ENCODE results near the gene APOC3. TPM values are rescaled to one million over a fixed set of nuclear protein-coding genes. Genes with fewer than 3 reads are reported as not detected.

Gene APOC3
- polyA plus RNA-seq, 1 donor (not counting 4 experiments of a cell fraction or from before 2014, with no cell fraction given): not detected

DNA sequence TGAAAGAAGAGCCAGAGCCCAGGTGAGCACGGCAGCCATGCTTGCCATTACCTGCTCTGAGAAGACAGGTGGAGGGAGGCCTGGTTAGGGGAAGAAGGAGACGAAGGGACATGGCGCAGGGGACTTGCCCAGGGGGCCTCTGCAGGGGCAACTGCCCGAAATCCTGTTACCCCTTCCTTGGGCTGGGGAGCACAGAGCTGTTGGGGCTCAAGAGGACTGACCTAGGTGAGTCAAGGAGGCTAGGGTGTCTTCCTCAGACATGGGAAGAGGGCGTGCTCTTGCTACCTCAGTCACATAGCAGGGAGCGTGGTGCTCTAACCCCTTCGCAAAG is 37.9 kb upstream of the APOC3 start, which contains the start of gene APOA5:
APOA5 (minus strand) TSS at position 67 of the 331 bp plus-strand sequence; CDS start at position 48, 19 bp downstream.
- Histone ChIP-seq H4K20me1 (ENCODE audit: control insufficient read depth, extremely low read depth, insufficient read depth, low read length) (no peaks in the 10 kb centered on the region), H3K4me3 (ENCODE audit: control insufficient read depth in 2 of 3, extremely low read depth in 1 of 3, insufficient read depth in 2 of 3, low read depth in 1 of 3, low read length in 3 of 3) (no peak within 1 kb of the TSS), H3K27ac (ENCODE audit: control insufficient read depth, insufficient read depth, low read length) (no peak within 1 kb of the TSS), H3K9me1 (ENCODE audit: control insufficient read depth, extremely low read depth, insufficient read depth, low read length) (no peaks in the 10 kb centered on the region), H3K27me3 (ENCODE audit: control insufficient read depth, extremely low read depth, insufficient read depth, low read length) (no peaks in the 10 kb centered on the region), H3K9me3 (ENCODE audit: control insufficient read depth, low read depth, low read length) (no peaks in the 10 kb centered on the region), H3K79me2 (ENCODE audit: control insufficient read depth, insufficient read depth, low read length) (peaks cover 9% of the 10 kb centered on the region), H3K36me3 (ENCODE audit: control insufficient read depth in 2 of 2, extremely low read depth in 1 of 2, insufficient read depth in 2 of 2, low read length in 2 of 2) (peaks cover 0 to 2% of the 10 kb centered on the region in 2 experiments), H3K4me2 (ENCODE audit: control insufficient read depth, extremely low read depth, insufficient read depth, low read depth, low read length) (no peak within 1 kb of the TSS), H2AFZ (ENCODE audit: control insufficient read depth, low read length) (peak within 1 kb of the TSS; percentile 47), H3K4me1 (ENCODE audit: control insufficient read depth, extremely low read depth, insufficient read depth, low read length) (peaks cover 22% of the 10 kb centered on the region), H3K9ac (ENCODE audit: control insufficient read depth, extremely low read depth, insufficient read depth, low read length) (no peak within 1 kb of the TSS)
- no peak for DNase-seq (ENCODE audit: low read depth, low spot score)
- FAIRE-seq: no peak
- no peak for TF ChIP-seq EZH2 (IDR thresholded peaks at IDR 0.05; ENCODE audit: low read length)
- TF ChIP-seq, protein P1, sequence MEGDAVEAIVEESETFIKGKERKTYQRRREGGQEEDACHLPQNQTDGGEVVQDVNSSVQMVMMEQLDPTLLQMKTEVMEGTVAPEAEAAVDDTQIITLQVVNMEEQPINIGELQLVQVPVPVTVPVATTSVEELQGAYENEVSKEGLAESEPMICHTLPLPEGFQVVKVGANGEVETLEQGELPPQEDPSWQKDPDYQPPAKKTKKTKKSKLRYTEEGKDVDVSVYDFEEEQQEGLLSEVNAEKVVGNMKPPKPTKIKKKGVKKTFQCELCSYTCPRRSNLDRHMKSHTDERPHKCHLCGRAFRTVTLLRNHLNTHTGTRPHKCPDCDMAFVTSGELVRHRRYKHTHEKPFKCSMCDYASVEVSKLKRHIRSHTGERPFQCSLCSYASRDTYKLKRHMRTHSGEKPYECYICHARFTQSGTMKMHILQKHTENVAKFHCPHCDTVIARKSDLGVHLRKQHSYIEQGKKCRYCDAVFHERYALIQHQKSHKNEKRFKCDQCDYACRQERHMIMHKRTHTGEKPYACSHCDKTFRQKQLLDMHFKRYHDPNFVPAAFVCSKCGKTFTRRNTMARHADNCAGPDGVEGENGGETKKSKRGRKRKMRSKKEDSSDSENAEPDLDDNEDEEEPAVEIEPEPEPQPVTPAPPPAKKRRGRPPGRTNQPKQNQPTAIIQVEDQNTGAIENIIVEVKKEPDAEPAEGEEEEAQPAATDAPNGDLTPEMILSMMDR (optimal IDR thresholded peaks at IDR 0.05 in 1 of 3, IDR thresholded peaks at IDR 0.05 in 1 of 3, conservative IDR thresholded peaks at IDR 0.05 in 1 of 3; ENCODE audit: extremely low read depth in 1 of 3, insufficient read depth in 2 of 3, low read length in 3 of 3): no peak
- dilution Hi-C loops (cut with MboI; ENCODE audit: extremely low pct_ligation_motif_present, low sequenced_read_pairs): no loop called here

- Histone ChIP-seq H3K4me1 (ENCODE audit: control insufficient read depth, extremely low read depth, insufficient read depth, low read length) (peaks cover 19% of the 10 kb centered on the region), H4K20me1 (ENCODE audit: control insufficient read depth, extremely low read depth, insufficient read depth, low read length) (no peaks in the 10 kb centered on the region), H3K36me3 (ENCODE audit: control insufficient read depth in 2 of 2, extremely low read depth in 1 of 2, insufficient read depth in 2 of 2, low read length in 2 of 2) (no peaks in the 10 kb centered on the region), H3K9me3 (ENCODE audit: control insufficient read depth, low read depth, low read length) (no peaks in the 10 kb centered on the region), H3K9ac (ENCODE audit: control insufficient read depth, extremely low read depth, insufficient read depth, low read length) (no peak overlapping the region), H3K4me2 (ENCODE audit: control insufficient read depth, extremely low read depth, insufficient read depth, low read depth, low read length) (no peak overlapping the region), H3K4me3 (ENCODE audit: control insufficient read depth in 2 of 3, extremely low read depth in 1 of 3, insufficient read depth in 2 of 3, low read depth in 1 of 3, low read length in 3 of 3) (no peak overlapping the region), H3K27ac (ENCODE audit: control insufficient read depth, insufficient read depth, low read length) (no peak overlapping the region), H3K9me1 (ENCODE audit: control insufficient read depth, extremely low read depth, insufficient read depth, low read length) (no peaks in the 10 kb centered on the region), H3K79me2 (ENCODE audit: control insufficient read depth, insufficient read depth, low read length) (peaks cover 4% of the 10 kb centered on the region), H3K27me3 (ENCODE audit: control insufficient read depth, extremely low read depth, insufficient read depth, low read length) (no peaks in the 10 kb centered on the region), H2AFZ (ENCODE audit: control insufficient read depth, low read length) (no peak overlapping the region)
- DNase-seq (ENCODE audit: low read depth, low spot score) (no peak), FAIRE-seq (no peak)
- TF ChIP-seq, protein P1 (optimal IDR thresholded peaks at IDR 0.05 in 1 of 3, IDR thresholded peaks at IDR 0.05 in 1 of 3, conservative IDR thresholded peaks at IDR 0.05 in 1 of 3; ENCODE audit: extremely low read depth in 1 of 3, insufficient read depth in 2 of 3, low read length in 3 of 3): no peak
- TF ChIP-seq EZH2 (IDR thresholded peaks at IDR 0.05; ENCODE audit: low read length): no peak
- dilution Hi-C loops (cut with MboI; ENCODE audit: extremely low pct_ligation_motif_present, low sequenced_read_pairs): no loop called here
Measured at GRCh38 chr11:116792144-116792868, 37.4 kb upstream of the APOC3 start.

Measured in keratinocyte (primary cell).